HG02678 (cell line): ENCODE data around the gene UVRAG.

Source experiments
- ATAC-seq: cut with Tn5 transposase; IDR thresholded peaks from one replicate; pipeline ENCODE4 v1.9.1; 2021; ENCODE audit warnings: mild to moderate bottlenecking, moderate library complexity; ENCODE audit not compliant: unreplicated experiment

The UVRAG gene

GRCh38 chr11:76176463-76176862 lies 361.5 kb downstream of the UVRAG start:
- ATAC-seq = no peak

DNA sequence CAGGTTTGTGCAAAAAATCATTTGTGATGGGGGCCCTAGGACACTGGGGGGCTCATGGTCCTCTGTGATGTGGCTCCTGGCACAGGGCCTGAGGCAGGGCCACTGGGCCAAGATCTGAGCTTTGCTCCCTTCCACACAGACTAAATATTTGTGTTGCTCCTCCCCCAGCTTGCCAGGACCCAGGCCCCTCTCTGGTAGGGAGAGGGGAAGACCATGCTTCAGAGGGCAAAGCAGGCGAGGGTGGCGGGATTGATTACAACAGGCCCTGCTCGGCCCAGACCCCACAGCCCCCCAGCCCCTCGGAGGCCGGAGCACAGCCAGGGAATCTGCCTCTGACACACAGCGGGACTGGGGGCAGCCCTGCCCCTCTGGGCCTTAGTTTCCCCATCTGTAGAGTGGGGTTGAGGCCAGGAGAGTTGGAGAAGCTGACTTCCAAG lies 362.3 kb downstream of the UVRAG start:
- ATAC-seq = no peak

GRCh38 chr11:76179147-76179546 lies 364.1 kb downstream of the UVRAG start:
- ATAC-seq = no peak

GRCh38 chr11:76181371-76181770 lies 366.4 kb downstream of the UVRAG start:
- ATAC-seq = no peak

- no peak for ATAC-seq
Observed at GRCh38 chr11:76184551-76184993, 369.6 kb downstream of the UVRAG start.

GRCh38 chr11:76185511-76185910 lies 370.5 kb downstream of the UVRAG start:
- no peak for ATAC-seq

DNA sequence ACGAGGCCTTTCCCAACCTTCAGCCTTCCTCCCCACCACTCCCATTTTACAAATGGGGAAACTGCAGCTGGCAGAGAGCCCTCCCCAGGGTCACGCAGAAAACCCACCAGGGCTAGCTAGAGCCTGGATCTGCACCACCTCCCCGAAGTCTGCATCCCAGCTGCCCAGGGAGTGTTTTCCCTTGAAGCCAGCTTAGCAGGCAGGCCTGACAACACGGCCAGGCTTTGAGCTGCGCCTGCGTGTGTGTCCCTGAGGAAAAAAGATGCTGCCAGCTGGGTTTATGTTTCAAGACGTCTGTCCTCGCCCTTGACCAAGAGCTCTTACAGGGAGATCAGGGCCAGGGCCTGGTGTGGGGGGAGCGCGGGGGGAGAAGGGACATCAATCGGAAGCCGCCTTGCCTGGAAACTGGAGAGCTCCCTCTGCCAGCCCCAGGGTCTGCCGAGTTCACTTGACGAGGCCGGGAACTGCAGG lies 371.0 kb downstream of the UVRAG start:
- ATAC-seq = no peak

GRCh38 chr11:76186776-76187279 lies 371.8 kb downstream of the UVRAG start:
- no peak for ATAC-seq

GRCh38 chr11:76188873-76189272 lies 373.9 kb downstream of the UVRAG start:
- ATAC-seq = no peak

GRCh38 chr11:76189682-76190081 lies 374.7 kb downstream of the UVRAG start:
- no peak for ATAC-seq

DNA sequence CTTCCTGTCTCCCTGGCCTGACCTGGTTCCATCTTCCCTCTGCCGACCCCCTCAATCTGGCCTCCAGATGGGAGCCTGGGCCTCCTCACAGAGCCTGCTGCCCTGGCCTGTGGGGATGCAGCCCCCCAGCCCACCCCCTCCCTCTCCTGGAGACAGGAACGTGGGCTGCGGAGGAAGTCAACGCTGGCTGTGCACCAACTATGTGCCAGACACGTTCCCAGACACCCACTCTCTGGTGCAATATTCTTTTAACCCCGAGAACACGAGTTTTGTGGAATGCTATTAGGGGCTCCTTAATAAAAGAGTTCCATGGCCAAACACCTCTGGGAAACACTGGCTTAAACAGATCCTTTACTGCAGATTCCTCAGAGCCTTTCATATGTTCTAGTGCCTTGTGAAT lies 375.4 kb downstream of the UVRAG start:
- ATAC-seq = no peak
